Epithelial cell of umbilical artery (primary cell): ENCODE results near the gene ISM1. TPM values are rescaled to one million over a fixed set of nuclear protein-coding genes. Genes with fewer than 3 reads are reported as not detected.

Experiments
- total RNA-seq: library from RNA; depleted of rRNA; stranded (reverse); fragments of >200 nt; gene quantifications from 2 replicates; pipeline ENCODE4 v1.2.3, GENCODE V29; 2014

ISM1 gene
- not detected in 2 replicates for total RNA-seq

GRCh38 chr20:13220904-13221297 lies at the start of gene ISM1:
TSS of gene ISM1 (plus strand) at chr20:13221274. CDS start at chr20:13221777, 503 bp downstream.

Other genes starting within 250 kb of the ISM1 start
- gene SPTLC3, start 212.3 kb upstream of the ISM1 start, total RNA-seq = under 0.01 and 2.9 TPM in 2 replicates